Fibroblast of villous mesenchyme (primary cell): ENCODE measurements around the gene GLDN. TPM values are rescaled to one million over a fixed set of nuclear protein-coding genes. Genes with fewer than 3 reads are reported as not detected.

ENCODE experiments used
- DNase-seq: peaks from one replicate; pipeline ENCODE4 v3.0.0-alpha.2; 2010; ENCODE audit warnings: low read depth
- H3K4me3 ChIP-seq: 2 replicates; pipeline ENCODE4 v1.5.1; 2011; ENCODE audit warnings: low read depth, mild to moderate bottlenecking, low read length
- CTCF ChIP-seq: IDR thresholded peaks from 2 replicates; pipeline ENCODE4 v1.5.1; 2012; ENCODE audit warnings: low read depth, mild to moderate bottlenecking, low read length; ENCODE audit not compliant: insufficient read depth
- total RNA-seq: library from RNA; depleted of rRNA; stranded (reverse); fragments of >200 nt; gene quantifications from 2 replicates; pipeline ENCODE4 v1.2.3, GENCODE V29; 2012

Gene GLDN
- 0.32 and 0.43 TPM in 2 replicates for total RNA-seq

GRCh38 chr15:51341366-51342226 is at the start of gene GLDN:
TSS of gene GLDN (plus strand) at chr15:51341655. CDS start at chr15:51341685, 30 bp downstream.
- DNase-seq = peak; percentile 28
- peak within 1 kb of the TSS; percentile 36 for H3K4me3 ChIP-seq
- TF ChIP-seq CTCF = no peak

- no peak for DNase-seq
- no peak overlapping the region for H3K4me3 ChIP-seq
- TF ChIP-seq CTCF = no peak
Measured at GRCh38 chr15:51298620-51299019, 42.8 kb upstream of the GLDN start.

- no peak for DNase-seq
- no peak for TF ChIP-seq CTCF
- no peak overlapping the region for H3K4me3 ChIP-seq
Measured at GRCh38 chr15:51299187-51300015, 42.1 kb upstream of the GLDN start.

GRCh38 chr15:51302480-51302879 is 39.0 kb upstream of the GLDN start:
- TF ChIP-seq CTCF = no peak
- no peak overlapping the region for H3K4me3 ChIP-seq
- DNase-seq = no peak

GRCh38 chr15:51303462-51303980 is 37.9 kb upstream of the GLDN start:
- DNase-seq = no peak
- no peak overlapping the region for H3K4me3 ChIP-seq
- TF ChIP-seq CTCF = no peak

GRCh38 chr15:51307325-51307724 is 34.1 kb upstream of the GLDN start:
- no peak overlapping the region for H3K4me3 ChIP-seq
- TF ChIP-seq CTCF = no peak
- DNase-seq = no peak
